ENCODE results near the gene XDH.

- TF ChIP-seq CTCF (IDR thresholded peaks at IDR 0.05; ENCODE audit: low read length) (no peak), EZH2phosphoT487 (IDR thresholded peaks at IDR 0.05; ENCODE audit: low read length) (no peak), EZH2 (optimal IDR thresholded peaks at IDR 0.05; ENCODE audit: low read depth, low read length) (no peak)
These were observed 90.4 kb downstream of the XDH start for GRCh38 chr2:31324016-31324633.

Measured in MM.1S (cell line).